GM12864 (cell line): ENCODE data around the gene CAPN11.

Experiments
- DNase-seq: peaks from one replicate; pipeline ENCODE4 v3.0.0-alpha.2; 2011; ENCODE audit warnings: low read depth
- H3K4me3 ChIP-seq: 2 replicates; pipeline ENCODE4 v1.5.1; 2011; ENCODE audit warnings: mild to moderate bottlenecking, low read depth, low read length, control low read depth
- TF ChIP-seq, protein P1 (sequence below): IDR thresholded peaks from 2 replicates; pipeline ENCODE4 v1.5.1; 2011; ENCODE audit warnings: low read depth, mild to moderate bottlenecking, moderate library complexity, low read length, control low read depth, inconsistent platforms; ENCODE audit errors: missing control alignments

CAPN11 gene

DNA sequence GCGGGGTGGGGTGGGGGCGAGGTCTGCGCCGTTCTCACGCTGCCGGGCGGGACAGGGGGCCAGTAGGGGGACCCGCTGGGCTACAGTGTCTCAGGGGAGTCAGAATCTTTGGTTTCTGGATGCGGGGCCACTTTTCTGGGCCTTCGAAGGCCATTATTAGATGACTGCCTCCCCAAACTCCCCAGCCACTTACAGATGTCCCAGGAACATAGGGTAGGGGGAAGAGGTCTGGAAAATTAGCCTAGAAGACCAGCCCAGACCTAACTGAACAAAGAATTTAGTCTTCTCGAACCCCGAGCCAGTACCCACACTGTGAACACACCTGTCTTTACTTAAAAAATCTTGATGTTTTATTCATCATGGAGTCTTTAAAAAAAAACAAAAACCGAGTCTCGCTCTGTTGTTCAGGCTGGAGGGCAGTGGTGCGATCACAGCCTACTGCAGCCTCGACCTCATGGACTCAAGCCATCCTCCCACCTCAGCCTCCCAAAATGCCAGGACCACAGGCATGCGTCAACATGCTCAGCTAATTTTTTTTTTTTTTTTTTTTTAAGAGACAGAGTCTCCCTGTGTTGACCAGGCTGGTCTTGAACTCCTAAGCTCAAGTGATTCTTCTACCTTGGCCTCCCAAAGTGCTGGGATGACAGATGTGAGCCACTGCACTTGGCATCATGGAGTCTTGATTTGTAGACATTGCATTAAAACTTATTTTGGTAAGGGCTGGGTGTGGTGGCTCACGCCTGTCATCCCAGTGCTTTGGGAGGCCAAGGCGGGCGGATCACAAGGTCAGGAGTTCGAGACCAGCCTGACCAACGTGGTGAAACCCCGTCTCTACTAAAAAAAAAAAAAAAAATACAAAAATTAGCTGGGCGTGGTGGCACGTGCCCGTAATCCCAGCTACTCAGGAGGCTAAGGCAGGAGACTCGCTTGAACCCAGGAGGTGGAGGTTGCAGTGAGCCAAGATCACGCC is 61.5 kb downstream of the CAPN11 start:
- peak overlapping the region; percentile 34 for H3K4me3 ChIP-seq
- TF ChIP-seq, protein P1, sequence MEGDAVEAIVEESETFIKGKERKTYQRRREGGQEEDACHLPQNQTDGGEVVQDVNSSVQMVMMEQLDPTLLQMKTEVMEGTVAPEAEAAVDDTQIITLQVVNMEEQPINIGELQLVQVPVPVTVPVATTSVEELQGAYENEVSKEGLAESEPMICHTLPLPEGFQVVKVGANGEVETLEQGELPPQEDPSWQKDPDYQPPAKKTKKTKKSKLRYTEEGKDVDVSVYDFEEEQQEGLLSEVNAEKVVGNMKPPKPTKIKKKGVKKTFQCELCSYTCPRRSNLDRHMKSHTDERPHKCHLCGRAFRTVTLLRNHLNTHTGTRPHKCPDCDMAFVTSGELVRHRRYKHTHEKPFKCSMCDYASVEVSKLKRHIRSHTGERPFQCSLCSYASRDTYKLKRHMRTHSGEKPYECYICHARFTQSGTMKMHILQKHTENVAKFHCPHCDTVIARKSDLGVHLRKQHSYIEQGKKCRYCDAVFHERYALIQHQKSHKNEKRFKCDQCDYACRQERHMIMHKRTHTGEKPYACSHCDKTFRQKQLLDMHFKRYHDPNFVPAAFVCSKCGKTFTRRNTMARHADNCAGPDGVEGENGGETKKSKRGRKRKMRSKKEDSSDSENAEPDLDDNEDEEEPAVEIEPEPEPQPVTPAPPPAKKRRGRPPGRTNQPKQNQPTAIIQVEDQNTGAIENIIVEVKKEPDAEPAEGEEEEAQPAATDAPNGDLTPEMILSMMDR: no peak
- DNase-seq: no peak

DNA sequence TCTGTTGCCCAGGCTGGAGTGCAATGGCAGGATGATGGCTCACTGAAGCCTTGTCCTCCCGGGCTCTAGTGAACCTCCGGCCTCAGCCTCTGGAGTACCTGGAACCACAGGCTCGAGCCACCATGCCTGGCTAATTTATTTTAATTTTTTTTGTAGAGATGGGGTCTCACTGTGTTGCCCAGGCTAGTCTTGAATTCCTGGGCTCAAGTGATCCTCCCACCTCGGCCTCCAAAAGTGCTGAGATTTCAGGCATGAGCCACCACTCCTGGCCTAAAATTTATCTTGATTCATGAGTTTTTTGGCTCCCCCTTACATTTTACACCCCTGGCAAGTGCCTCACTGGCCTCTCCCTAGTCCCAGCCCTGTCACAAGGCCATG is 62.3 kb downstream of the CAPN11 start:
- no peak overlapping the region for H3K4me3 ChIP-seq
- TF ChIP-seq, protein P1: no peak
- no peak for DNase-seq

GRCh38 chr6:44221291-44221960 is 62.8 kb downstream of the CAPN11 start:
- H3K4me3 ChIP-seq: no peak overlapping the region
- DNase-seq: peak; percentile 41

DNA sequence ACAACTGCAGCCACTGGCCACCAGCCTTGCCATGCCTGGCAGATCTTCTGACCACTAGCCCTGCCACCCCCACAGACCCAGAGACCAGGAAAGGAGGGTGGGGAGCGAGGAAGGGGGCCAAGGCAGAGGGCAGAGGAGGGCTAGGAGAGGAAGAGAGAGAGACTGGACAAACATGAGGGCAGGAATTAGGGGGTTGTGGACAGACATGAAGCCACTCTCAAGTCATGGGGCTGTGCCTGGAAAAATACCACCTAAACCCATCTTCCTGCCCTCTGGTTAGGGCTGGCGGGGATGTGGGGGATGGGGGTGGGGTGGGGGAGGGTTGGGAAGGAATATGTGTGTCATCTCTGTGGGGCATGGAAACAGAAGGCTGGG is 63.3 kb downstream of the CAPN11 start:
- DNase-seq: no peak
- TF ChIP-seq, protein P1: no peak
- H3K4me3 ChIP-seq: no peak overlapping the region

More at GRCh38 chr6:44221291-44221960, 62.8 kb downstream of the CAPN11 start:
- TF ChIP-seq, protein P1: peak; percentile 95

DNA sequence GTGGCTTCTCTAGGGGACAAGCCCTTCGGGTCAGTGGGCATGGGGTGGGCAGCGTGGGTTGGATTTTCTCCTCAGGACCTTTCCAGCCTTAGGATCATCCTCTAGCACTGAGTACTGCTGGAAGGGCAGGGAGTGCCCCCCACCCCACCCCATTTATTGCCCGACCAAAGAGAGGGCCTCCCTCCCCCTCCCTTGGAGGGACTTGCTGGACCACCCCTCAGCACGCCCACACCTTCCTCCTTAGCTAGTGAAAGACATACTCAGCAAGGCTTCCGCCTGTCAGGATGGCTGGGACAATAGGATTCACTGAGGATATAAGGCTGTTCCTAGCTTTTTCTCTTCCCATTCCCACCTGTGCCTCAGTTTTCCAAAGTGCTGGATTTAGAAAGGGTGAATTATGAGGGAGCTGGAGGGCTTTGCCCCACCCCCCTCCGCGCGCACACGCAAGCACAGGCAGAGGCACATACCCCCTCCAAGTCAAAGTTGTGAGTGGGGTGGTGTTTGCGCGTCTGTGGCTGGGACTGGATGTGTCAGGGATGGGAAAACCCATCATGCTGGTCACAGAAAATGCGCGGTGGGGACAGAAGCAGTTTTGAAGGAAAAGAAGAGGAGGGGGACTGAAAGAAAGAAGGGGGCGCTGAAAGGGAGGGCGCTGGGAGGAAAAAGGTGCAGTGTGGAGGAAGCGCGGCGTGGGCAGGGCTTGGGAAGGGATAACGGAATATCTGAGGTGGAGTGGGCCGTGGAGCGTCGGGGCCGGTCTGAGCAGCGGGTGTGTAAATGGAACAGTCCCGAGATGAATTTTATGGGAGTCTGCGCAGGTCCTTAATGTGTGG is 64.1 kb downstream of the CAPN11 start:
- TF ChIP-seq, protein P1: no peak
- DNase-seq: no peak

GRCh38 chr6:44223319-44224028 is 64.9 kb downstream of the CAPN11 start, which contains the start of gene SLC29A1:
SLC29A1 (plus strand) TSS chr6:44223595; CDS start chr6:44227314, 3,719 bp downstream.
- H3K4me3 ChIP-seq: peak within 1 kb of the TSS; percentile 78
- no peak for DNase-seq
- TF ChIP-seq, protein P1: peak; percentile 37

More for the DNA sequence above, 64.1 kb downstream of the CAPN11 start:
- peak overlapping the region; percentile 59 for H3K4me3 ChIP-seq
